Liver (tissue), 9 donors: ENCODE data around the gene SUPT4H1. TPM values are rescaled to one million over a fixed set of nuclear protein-coding genes. Genes with fewer than 3 reads are reported as not detected.
A peak's percentile ranks its signal among the peaks of the same experiment; 100 is the strongest.

Source experiments
- DNase-seq: peaks from one replicate; pipeline ENCODE4 v3.0.0-alpha.2; 2017; ENCODE audit warnings: low spot score
- H3K27ac ChIP-seq, 2 donors: one replicate each; pipeline ENCODE4 v1.7.0; 2013; ENCODE audit warnings: inconsistent platforms in 2 of 2, low read length in 2 of 2, control low read depth in 1 of 2, low read depth in 1 of 2, mild to moderate bottlenecking in 1 of 2
- H3K27me3 ChIP-seq, 4 donors: one replicate each; pipeline versions ENCODE4 v1.6.1 to v1.7.0; 2013; ENCODE audit warnings: low read length in 3 of 4, inconsistent platforms in 1 of 4, mild to moderate bottlenecking in 1 of 4, moderate library complexity in 1 of 4; ENCODE audit not compliant: control insufficient read depth in 4 of 4, insufficient read depth in 4 of 4
- H3K36me3 ChIP-seq, 4 donors: one replicate each; pipeline versions ENCODE4 v1.6.1 to v1.7.0; 2013; ENCODE audit warnings: low read length in 3 of 4, mild to moderate bottlenecking in 3 of 4, low read depth in 1 of 4, moderate library complexity in 1 of 4; ENCODE audit not compliant: control insufficient read depth in 4 of 4, insufficient read depth in 3 of 4
- H3K4me1 ChIP-seq, 4 donors: one replicate each; pipeline versions ENCODE4 v1.6.1 to v1.7.0; 2013; ENCODE audit warnings: low read length in 3 of 4, mild to moderate bottlenecking in 3 of 4, moderate library complexity in 1 of 4; ENCODE audit not compliant: control insufficient read depth in 4 of 4, insufficient read depth in 4 of 4
- H3K4me3 ChIP-seq, 3 donors: one replicate each; pipeline versions ENCODE4 v1.6.1 to v1.7.0; 2013; ENCODE audit warnings: low read length in 3 of 3, control low read depth in 1 of 3, low read depth in 1 of 3, mild to moderate bottlenecking in 1 of 3
- H3K9ac ChIP-seq, 2 donors: one replicate each; pipeline ENCODE4 v1.7.0; 2013; ENCODE audit warnings: low read length in 2 of 2, mild to moderate bottlenecking in 2 of 2, moderate library complexity in 2 of 2, control low read depth in 1 of 2, low read depth in 1 of 2
- H3K9me3 ChIP-seq, 4 donors: one replicate each; pipeline versions ENCODE4 v1.6.1 to v1.7.0; 2013; ENCODE audit warnings: low read length in 3 of 4; ENCODE audit not compliant: control insufficient read depth in 4 of 4
- EGR1 ChIP-seq, 2 donors: IDR thresholded peaks; 2 replicates each; pipeline ENCODE4 v1.6.1; 2016 to 2018; ENCODE audit warnings: antibody characterized with exemption in 2 of 2, low read depth in 2 of 2
- FOXA1 ChIP-seq: IDR thresholded peaks from 2 replicates; pipeline ENCODE4 v1.6.1; 2016; ENCODE audit warnings: antibody characterized with exemption
- FOXA2 ChIP-seq: IDR thresholded peaks from 2 replicates; pipeline ENCODE4 v1.6.1; 2016; ENCODE audit warnings: antibody characterized with exemption
- GABPA ChIP-seq, 2 donors: IDR thresholded peaks in 1 of 2; conservative IDR thresholded peaks in 1 of 2; 2 replicates each; pipeline ENCODE4 v1.6.1; 2016; ENCODE audit warnings: antibody characterized with exemption in 2 of 2, mild to moderate bottlenecking in 1 of 2, moderate library complexity in 1 of 2
- HNF4A ChIP-seq, 2 donors: conservative IDR thresholded peaks; 2 replicates each; pipeline ENCODE4 v1.6.1; 2016; ENCODE audit warnings: antibody characterized with exemption in 2 of 2, mild to moderate bottlenecking in 2 of 2
- HNF4G ChIP-seq: IDR thresholded peaks from 2 replicates; pipeline ENCODE4 v1.6.1; 2016; ENCODE audit warnings: antibody characterized with exemption
- JUND ChIP-seq, 2 donors: IDR thresholded peaks; 2 replicates each; pipeline ENCODE4 v1.6.1; 2016; ENCODE audit warnings: antibody characterized with exemption in 2 of 2
- NR2F2 ChIP-seq: IDR thresholded peaks from 2 replicates; pipeline ENCODE4 v1.6.1; 2016; ENCODE audit warnings: antibody characterized with exemption
- RAD21 ChIP-seq, 2 donors: IDR thresholded peaks; 2 replicates each; pipeline ENCODE4 v1.6.1; 2016; ENCODE audit warnings: antibody characterized with exemption in 2 of 2, mild to moderate bottlenecking in 2 of 2
- TAF1 ChIP-seq: conservative IDR thresholded peaks from 2 replicates; pipeline ENCODE4 v1.6.1; 2016; ENCODE audit warnings: antibody characterized with exemption, mild to moderate bottlenecking
- YY1 ChIP-seq: IDR thresholded peaks from 2 replicates; pipeline ENCODE4 v1.6.1; 2016; ENCODE audit warnings: antibody characterized with exemption, mild to moderate bottlenecking
- WGBS: extraction: QIAGEN DNeasy Blood & Tissue Kit; methylation state at CpG from one replicate; pipeline ENCODE4 v1.1.7; 2013; 5-methylcytosine and 5-hydroxymethylcytosine counted together
- polyA plus RNA-seq, 2 donors: library from polyadenylated mRNA; stranded (reverse) in 1 of 2; unstranded in 1 of 2; fragments of 200-250 nt in 1 of 2; fragments of >200 nt in 1 of 2; fragmentation: Nextera tagmentation in 1 of 2; extraction: Ambion mirVana in 1 of 2; gene quantifications; one replicate each; pipeline versions ENCODE4 v1.2.1 to v1.2.3, GENCODE V29; 2013 to 2015
- total RNA-seq, 2 donors: library from RNA; depleted of rRNA; stranded (reverse); fragments of >200 nt; gene quantifications; one replicate each; pipeline ENCODE4 v1.2.3, GENCODE V29; 2014
- TF ChIP-seq, protein P1 (sequence below): fragments of 150-350 bp; IDR thresholded peaks from 2 replicates; pipeline ENCODE4 v1.5.1; 2017; ENCODE audit warnings: improper control_type of control experiment, low read depth, low read length; ENCODE audit not compliant: missing input control
- TF ChIP-seq, protein P2 (sequence below): IDR thresholded peaks from 2 replicates; pipeline ENCODE4 v1.6.1; 2016; ENCODE audit warnings: antibody characterized with exemption
- TF ChIP-seq, protein P3 (sequence below): IDR thresholded peaks from 2 replicates; pipeline ENCODE4 v1.6.1; 2016; ENCODE audit warnings: antibody characterized with exemption
- TF ChIP-seq, protein P4 (sequence below): IDR thresholded peaks from 2 replicates; pipeline ENCODE4 v1.6.1; 2016; ENCODE audit warnings: antibody characterized with exemption
- donor health status: healthy.
- donor health status: healthy.
- donor health status: healthy.
- donor health status: healthy.
- donor health status: healthy.

The SUPT4H1 gene
- total and polyA plus RNA-seq, 4 donors: 23.3 to 59.1 (median 40.4) TPM

DNA sequence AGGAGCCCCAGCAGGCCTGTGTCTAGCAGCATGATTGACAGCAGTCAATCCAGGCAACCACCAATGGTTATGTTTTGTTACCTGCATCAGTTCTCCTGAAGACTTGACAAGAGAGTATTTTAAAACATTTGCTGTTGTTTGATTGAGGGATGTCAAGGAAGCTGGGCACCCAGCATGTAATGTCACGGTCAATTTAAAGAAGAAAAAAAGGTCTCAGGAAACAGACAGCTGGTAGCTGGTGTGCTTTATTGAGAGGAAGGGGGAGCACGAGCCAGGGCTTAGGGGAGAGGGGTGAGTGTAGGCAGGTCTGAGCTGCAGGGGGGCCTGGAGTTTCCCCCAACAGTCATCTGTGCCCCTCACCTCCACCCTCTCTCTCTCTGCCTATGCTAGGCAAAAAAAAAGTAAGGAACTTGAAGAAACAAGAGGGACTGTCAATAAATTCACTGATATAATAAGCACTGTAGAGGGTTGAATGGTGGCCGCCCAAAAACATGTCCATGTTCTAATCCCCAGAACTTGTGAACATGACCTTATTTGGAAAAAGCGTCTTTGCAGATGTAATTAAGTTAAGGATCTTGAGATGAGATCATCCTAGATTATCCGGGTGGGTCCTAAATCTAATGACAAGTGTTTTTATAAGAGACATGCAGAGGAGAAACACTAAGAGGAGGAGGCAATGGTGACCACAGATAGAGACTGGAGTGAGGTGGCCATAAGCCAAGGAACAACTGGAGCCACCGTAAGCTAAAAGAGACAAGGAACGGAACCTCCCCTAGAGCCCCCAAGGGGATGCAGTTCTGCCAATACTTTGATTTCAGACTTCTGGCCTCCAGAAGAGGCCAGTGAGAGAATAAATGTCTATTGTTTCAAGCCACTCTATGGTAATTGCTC is 37.9 kb downstream of the SUPT4H1 start:
- DNase-seq: peak; percentile 6
- WGBS: 90% methylated on average over 7 of the region's 7 CpGs

DNA sequence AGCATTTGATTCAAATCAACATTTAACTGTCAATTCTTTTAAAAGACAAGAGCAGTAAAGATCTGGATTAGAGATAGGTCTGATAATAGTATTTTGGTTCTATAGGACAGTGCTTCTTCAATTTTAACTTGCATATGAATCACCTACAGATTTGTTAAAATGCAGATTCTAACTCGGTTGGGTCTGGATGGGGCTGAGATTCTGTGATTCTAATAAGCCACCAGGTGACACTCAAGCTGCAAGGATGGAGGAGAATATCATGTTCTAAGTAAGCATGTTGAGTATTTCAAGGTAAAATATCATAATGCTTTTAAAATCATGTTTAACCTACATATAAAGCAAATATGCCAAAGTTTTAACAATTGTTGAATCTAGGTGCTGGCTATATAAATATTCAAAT is 39.2 kb downstream of the SUPT4H1 start:
- DNase-seq: no peak
- Histone ChIP-seq H3K9me3 (no peaks in the 10 kb centered on the region), H3K36me3 (no peaks in the 10 kb centered on the region)

More for the DNA sequence above, 37.9 kb downstream of the SUPT4H1 start:
- TF ChIP-seq, protein P1, sequence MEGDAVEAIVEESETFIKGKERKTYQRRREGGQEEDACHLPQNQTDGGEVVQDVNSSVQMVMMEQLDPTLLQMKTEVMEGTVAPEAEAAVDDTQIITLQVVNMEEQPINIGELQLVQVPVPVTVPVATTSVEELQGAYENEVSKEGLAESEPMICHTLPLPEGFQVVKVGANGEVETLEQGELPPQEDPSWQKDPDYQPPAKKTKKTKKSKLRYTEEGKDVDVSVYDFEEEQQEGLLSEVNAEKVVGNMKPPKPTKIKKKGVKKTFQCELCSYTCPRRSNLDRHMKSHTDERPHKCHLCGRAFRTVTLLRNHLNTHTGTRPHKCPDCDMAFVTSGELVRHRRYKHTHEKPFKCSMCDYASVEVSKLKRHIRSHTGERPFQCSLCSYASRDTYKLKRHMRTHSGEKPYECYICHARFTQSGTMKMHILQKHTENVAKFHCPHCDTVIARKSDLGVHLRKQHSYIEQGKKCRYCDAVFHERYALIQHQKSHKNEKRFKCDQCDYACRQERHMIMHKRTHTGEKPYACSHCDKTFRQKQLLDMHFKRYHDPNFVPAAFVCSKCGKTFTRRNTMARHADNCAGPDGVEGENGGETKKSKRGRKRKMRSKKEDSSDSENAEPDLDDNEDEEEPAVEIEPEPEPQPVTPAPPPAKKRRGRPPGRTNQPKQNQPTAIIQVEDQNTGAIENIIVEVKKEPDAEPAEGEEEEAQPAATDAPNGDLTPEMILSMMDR: no peak
- TF ChIP-seq, protein P2, sequence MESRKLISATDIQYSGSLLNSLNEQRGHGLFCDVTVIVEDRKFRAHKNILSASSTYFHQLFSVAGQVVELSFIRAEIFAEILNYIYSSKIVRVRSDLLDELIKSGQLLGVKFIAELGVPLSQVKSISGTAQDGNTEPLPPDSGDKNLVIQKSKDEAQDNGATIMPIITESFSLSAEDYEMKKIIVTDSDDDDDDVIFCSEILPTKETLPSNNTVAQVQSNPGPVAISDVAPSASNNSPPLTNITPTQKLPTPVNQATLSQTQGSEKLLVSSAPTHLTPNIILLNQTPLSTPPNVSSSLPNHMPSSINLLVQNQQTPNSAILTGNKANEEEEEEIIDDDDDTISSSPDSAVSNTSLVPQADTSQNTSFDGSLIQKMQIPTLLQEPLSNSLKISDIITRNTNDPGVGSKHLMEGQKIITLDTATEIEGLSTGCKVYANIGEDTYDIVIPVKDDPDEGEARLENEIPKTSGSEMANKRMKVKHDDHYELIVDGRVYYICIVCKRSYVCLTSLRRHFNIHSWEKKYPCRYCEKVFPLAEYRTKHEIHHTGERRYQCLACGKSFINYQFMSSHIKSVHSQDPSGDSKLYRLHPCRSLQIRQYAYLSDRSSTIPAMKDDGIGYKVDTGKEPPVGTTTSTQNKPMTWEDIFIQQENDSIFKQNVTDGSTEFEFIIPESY: no peak
- TF ChIP-seq, protein P3, sequence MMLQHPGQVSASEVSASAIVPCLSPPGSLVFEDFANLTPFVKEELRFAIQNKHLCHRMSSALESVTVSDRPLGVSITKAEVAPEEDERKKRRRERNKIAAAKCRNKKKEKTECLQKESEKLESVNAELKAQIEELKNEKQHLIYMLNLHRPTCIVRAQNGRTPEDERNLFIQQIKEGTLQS: no peak
- no peak for TF ChIP-seq GABPA (IDR thresholded peaks at IDR 0.05 in 1 of 2, conservative IDR thresholded peaks at IDR 0.05 in 1 of 2)
- TF ChIP-seq, protein P4, sequence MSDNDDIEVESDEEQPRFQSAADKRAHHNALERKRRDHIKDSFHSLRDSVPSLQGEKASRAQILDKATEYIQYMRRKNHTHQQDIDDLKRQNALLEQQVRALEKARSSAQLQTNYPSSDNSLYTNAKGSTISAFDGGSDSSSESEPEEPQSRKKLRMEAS: no peak
- no peak for TF ChIP-seq EGR1 (IDR thresholded peaks at IDR 0.05; ENCODE audit: low read depth in 2 of 2)
- no peak for TF ChIP-seq TAF1
- TF ChIP-seq FOXA1: no peak
- no peak overlapping the region for H3K27ac ChIP-seq
- H3K9me3 ChIP-seq: no peaks in the 10 kb centered on the region
- H3K9ac ChIP-seq: no peak overlapping the region
- H3K27me3 ChIP-seq: no peaks in the 10 kb centered on the region
- no peaks in the 10 kb centered on the region for H3K36me3 ChIP-seq
- no peak overlapping the region for H3K4me3 ChIP-seq
- H3K4me1 ChIP-seq: no peaks in the 10 kb centered on the region

DNA sequence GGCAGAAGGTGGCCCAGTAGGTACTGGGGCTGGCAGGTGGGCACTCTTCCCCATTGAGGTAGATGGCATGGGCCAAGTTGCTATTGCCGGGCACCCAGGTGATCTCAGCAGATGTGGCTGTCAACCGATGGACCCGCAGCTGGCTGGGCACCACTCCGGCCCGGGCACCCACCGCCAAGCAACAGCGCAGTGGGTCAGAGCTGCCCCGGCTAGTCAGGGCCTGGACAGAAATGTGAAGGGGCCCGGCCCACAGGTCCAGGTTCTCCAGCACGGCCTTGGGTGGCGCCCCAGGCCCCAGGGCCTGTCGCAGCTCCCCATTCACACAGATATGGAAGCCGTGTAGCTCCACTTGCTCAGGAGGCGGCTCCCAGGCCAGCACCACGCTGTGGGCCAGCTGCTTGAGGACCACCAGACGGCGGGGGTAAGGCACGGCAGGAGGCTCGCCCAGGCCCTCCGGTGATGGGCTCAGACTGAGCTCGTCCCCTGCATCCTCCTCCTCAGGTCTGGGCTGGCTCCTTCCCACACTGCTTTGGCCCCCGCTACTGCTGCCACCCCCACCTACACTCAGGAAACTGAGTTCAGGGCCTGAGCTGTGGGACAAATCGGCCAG is 39.9 kb downstream of the SUPT4H1 start:
- Histone ChIP-seq H3K27me3 (no peaks in the 10 kb centered on the region), H3K4me3 (no peak overlapping the region), H3K36me3 (no peaks in the 10 kb centered on the region), H3K9ac (no peak overlapping the region), H3K4me1 (no peaks in the 10 kb centered on the region), H3K27ac (no peak overlapping the region), H3K9me3 (no peaks in the 10 kb centered on the region)
- 93% methylated on average over 23 of the region's 23 CpGs for WGBS
- peak; percentile 26 for DNase-seq
- TF ChIP-seq, protein P1: no peak
- no peak for TF ChIP-seq RAD21 (IDR thresholded peaks at IDR 0.05)
- TF ChIP-seq HNF4G: no peak
- TF ChIP-seq, protein P2: no peak
- TF ChIP-seq HNF4A (conservative IDR thresholded peaks at IDR 0.05): no peak
- TF ChIP-seq YY1: no peak
- no peak for TF ChIP-seq NR2F2
- TF ChIP-seq JUND (IDR thresholded peaks at IDR 0.05): no peak
- no peak for TF ChIP-seq TAF1
- TF ChIP-seq, protein P3: no peak
- no peak for TF ChIP-seq FOXA1

More for the DNA sequence above, 39.2 kb downstream of the SUPT4H1 start:
- no peaks in the 10 kb centered on the region for H3K27me3 ChIP-seq
- WGBS: 74% methylated on average over 1 of the region's 1 CpG
- H3K27ac ChIP-seq: no peak overlapping the region
- H3K4me1 ChIP-seq: no peaks in the 10 kb centered on the region
- H3K4me3 ChIP-seq: no peak overlapping the region
- TF ChIP-seq, protein P3: no peak
- TF ChIP-seq HNF4G (no peak), FOXA2 (no peak), JUND (IDR thresholded peaks at IDR 0.05) (no peak)
- no peak overlapping the region for H3K9ac ChIP-seq
